ENCODE data around the gene FKBP15. TPM values are rescaled to one million over a fixed set of nuclear protein-coding genes. Genes with fewer than 3 reads are reported as not detected.

The FKBP15 gene
- total and polyA plus RNA-seq, 2 donors from 2014 or later, result 11.0 to 34.8 TPM

DNA sequence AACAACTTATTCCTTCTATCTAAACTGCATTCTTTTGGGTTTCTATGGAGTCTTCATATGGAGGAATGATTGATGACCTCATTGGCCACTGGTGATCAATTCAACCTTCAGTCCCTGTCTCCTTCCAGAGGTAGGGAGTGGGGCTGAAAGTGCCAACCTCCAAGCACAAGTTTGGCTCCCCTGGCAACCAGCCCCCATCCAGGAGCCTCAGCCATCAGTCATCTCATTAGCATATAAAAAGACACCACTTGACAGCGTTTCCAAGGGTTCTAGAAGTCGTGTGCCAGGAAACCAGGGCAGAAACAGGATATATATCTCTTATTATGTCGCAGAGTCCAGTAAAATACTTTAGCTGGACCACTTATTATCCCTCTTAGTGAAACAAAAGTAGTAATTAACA lies 60.5 kb downstream of the FKBP15 start:
- no peak overlapping the region for H3K27ac ChIP-seq (ENCODE audit: low read depth in 2 of 2, low read length in 2 of 2)
- peaks cover 0 to 1% (median 0%) of the 10 kb centered on the region in 3 donors for H3K4me1 ChIP-seq (ENCODE audit: control insufficient read depth in 2 of 3, insufficient read depth in 2 of 3, low read depth in 1 of 3, low read length in 3 of 3)
- H3K9ac ChIP-seq (ENCODE audit: low read length in 3 of 3), result no peak overlapping the region
- TF ChIP-seq, protein P1, sequence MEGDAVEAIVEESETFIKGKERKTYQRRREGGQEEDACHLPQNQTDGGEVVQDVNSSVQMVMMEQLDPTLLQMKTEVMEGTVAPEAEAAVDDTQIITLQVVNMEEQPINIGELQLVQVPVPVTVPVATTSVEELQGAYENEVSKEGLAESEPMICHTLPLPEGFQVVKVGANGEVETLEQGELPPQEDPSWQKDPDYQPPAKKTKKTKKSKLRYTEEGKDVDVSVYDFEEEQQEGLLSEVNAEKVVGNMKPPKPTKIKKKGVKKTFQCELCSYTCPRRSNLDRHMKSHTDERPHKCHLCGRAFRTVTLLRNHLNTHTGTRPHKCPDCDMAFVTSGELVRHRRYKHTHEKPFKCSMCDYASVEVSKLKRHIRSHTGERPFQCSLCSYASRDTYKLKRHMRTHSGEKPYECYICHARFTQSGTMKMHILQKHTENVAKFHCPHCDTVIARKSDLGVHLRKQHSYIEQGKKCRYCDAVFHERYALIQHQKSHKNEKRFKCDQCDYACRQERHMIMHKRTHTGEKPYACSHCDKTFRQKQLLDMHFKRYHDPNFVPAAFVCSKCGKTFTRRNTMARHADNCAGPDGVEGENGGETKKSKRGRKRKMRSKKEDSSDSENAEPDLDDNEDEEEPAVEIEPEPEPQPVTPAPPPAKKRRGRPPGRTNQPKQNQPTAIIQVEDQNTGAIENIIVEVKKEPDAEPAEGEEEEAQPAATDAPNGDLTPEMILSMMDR (IDR thresholded peaks at IDR 0.05; ENCODE audit: borderline replicate concordance, extremely low read depth, insufficient read depth), result no peak
- no peaks in the 10 kb centered on the region for H3K9me3 ChIP-seq (ENCODE audit: control insufficient read depth in 2 of 3, insufficient read depth in 1 of 3, low read length in 3 of 3)
- H3K27me3 ChIP-seq (ENCODE audit: control insufficient read depth, insufficient read depth, low read length), result no peaks in the 10 kb centered on the region
- FAIRE-seq, result no peak
- H3K36me3 ChIP-seq (ENCODE audit: control insufficient read depth in 2 of 3, insufficient read depth in 3 of 3, low read length in 3 of 3), result peaks cover 0 to 51% (median 29%) of the 10 kb centered on the region in 3 donors
- H3K4me3 ChIP-seq (ENCODE audit: low read length in 3 of 3), result no peak overlapping the region
- DNase-seq, result no peak
- intact Hi-C loops (cut with DNase I), result no loop called here

DNA sequence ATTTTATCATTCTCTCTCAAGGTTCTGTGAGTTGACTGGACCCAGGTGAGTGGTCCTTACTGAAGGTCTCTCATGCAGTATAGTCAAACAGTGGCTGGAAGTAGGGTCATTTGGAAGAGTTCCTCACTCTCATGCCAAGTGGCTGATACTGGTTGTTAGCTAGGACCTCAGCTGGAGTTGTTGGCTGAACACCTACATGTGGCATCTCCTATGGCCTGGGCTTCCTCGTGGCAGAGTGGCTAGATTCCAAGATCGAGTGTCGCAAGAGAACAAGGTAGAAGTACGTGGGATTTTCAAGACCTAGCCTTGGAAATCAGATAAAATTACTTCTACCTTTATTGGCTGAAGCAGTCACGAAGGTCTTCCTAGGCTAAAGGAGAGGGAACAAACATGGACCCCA lies 62.6 kb downstream of the FKBP15 start:
- TF ChIP-seq, protein P1 (IDR thresholded peaks at IDR 0.05; ENCODE audit: borderline replicate concordance, extremely low read depth, insufficient read depth), result no peak
- Histone ChIP-seq H3K4me3 (ENCODE audit: low read length in 3 of 3) (no peak overlapping the region), H3K9ac (ENCODE audit: low read length in 3 of 3) (no peak overlapping the region), H3K27me3 (ENCODE audit: control insufficient read depth, insufficient read depth, low read length) (no peaks in the 10 kb centered on the region), H3K9me3 (ENCODE audit: control insufficient read depth in 2 of 3, insufficient read depth in 1 of 3, low read length in 3 of 3) (no peaks in the 10 kb centered on the region), H3K36me3 (ENCODE audit: control insufficient read depth in 2 of 3, insufficient read depth in 3 of 3, low read length in 3 of 3) (peaks cover 0 to 34% (median 23%) of the 10 kb centered on the region in 3 donors), H3K27ac (ENCODE audit: low read depth in 2 of 2, low read length in 2 of 2) (no peak overlapping the region), H3K4me1 (ENCODE audit: control insufficient read depth in 2 of 3, insufficient read depth in 2 of 3, low read depth in 1 of 3, low read length in 3 of 3) (no peaks in the 10 kb centered on the region)
- intact Hi-C loops (cut with DNase I), result no loop called here
- DNase-seq (no peak), FAIRE-seq (no peak)

DNA sequence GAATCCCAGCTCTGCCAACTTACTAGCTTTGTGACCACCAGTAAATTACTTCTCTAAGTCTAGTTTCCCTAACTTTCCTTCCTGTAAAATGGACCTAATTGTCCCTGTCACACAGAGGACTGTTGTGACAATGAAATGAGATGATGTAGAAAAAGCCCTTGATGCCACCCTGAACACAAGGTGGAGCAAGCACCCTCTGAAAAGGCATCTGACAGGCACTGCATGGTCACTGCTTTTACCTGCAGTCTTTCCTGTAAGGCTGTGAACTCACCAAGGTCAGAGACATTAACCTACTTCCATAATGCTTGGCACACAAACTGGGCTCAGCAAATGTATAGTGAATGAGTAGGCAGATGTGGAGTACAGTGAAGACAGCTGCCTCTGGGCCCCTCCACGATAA lies 64.2 kb downstream of the FKBP15 start:
- intact Hi-C loops (cut with DNase I), result no loop called here
- Histone ChIP-seq H3K9ac (ENCODE audit: low read length in 3 of 3) (no peak overlapping the region), H3K9me3 (ENCODE audit: control insufficient read depth in 2 of 3, insufficient read depth in 1 of 3, low read length in 3 of 3) (no peaks in the 10 kb centered on the region), H3K4me3 (ENCODE audit: low read length in 3 of 3) (no peak overlapping the region), H3K36me3 (ENCODE audit: control insufficient read depth in 2 of 3, insufficient read depth in 3 of 3, low read length in 3 of 3) (peaks cover 0 to 19% (median 12%) of the 10 kb centered on the region in 3 donors), H3K27ac (ENCODE audit: low read depth in 2 of 2, low read length in 2 of 2) (no peak overlapping the region), H3K4me1 (ENCODE audit: control insufficient read depth in 2 of 3, insufficient read depth in 2 of 3, low read depth in 1 of 3, low read length in 3 of 3) (peaks cover 0 to 9% (median 9%) of the 10 kb centered on the region in 3 donors), H3K27me3 (ENCODE audit: control insufficient read depth, insufficient read depth, low read length) (no peaks in the 10 kb centered on the region)
- DNase-seq (no peak), FAIRE-seq (no peak)
- TF ChIP-seq, protein P1 (IDR thresholded peaks at IDR 0.05; ENCODE audit: borderline replicate concordance, extremely low read depth, insufficient read depth), result no peak

Data from kidney (tissue), 14 donors.